ENCODE results near the gene CAMP.

CAMP gene

GRCh38 chr3:48215876-48216275 lies 7.4 kb upstream of the CAMP start (continued):
- TF ChIP-seq TSHZ2 (CRISPR knock-in tag; IDR thresholded peaks at IDR 0.05) (no peak), CSRNP3 (CRISPR knock-in tag; IDR thresholded peaks at IDR 0.05) (no peak), PPARA (CRISPR knock-in tag; IDR thresholded peaks at IDR 0.05; ENCODE audit: borderline replicate concordance) (no peak)

GRCh38 chr3:48217449-48217848 lies 5.8 kb upstream of the CAMP start:
- TF ChIP-seq ZNF565 (CRISPR knock-in tag; conservative IDR thresholded peaks at IDR 0.05; ENCODE audit: low read depth) (no peak), BACH2 (CRISPR knock-in tag; IDR thresholded peaks at IDR 0.05; ENCODE audit: borderline replicate concordance) (no peak), ZNF70 (CRISPR knock-in tag; IDR thresholded peaks at IDR 0.05) (no peak), POU6F1 (CRISPR knock-in tag; IDR thresholded peaks at IDR 0.05; ENCODE audit: borderline replicate concordance, low read depth) (no peak), CSDC2 (CRISPR knock-in tag; IDR thresholded peaks at IDR 0.05) (no peak), ISL1 (CRISPR knock-in tag; IDR thresholded peaks at IDR 0.05) (no peak), RARB (CRISPR knock-in tag; IDR thresholded peaks at IDR 0.05) (no peak), SNAI2 (CRISPR knock-in tag; IDR thresholded peaks at IDR 0.05) (no peak), ZFP3 (CRISPR knock-in tag; IDR thresholded peaks at IDR 0.05) (no peak), PATZ1 (CRISPR knock-in tag; IDR thresholded peaks at IDR 0.05; ENCODE audit: borderline replicate concordance) (no peak), ARNTL (CRISPR knock-in tag; IDR thresholded peaks at IDR 0.05; ENCODE audit: borderline replicate concordance, low read depth) (no peak), PPARA (CRISPR knock-in tag; IDR thresholded peaks at IDR 0.05; ENCODE audit: borderline replicate concordance) (no peak), CSRNP3 (CRISPR knock-in tag; IDR thresholded peaks at IDR 0.05) (no peak), TCF4 (CRISPR knock-in tag; IDR thresholded peaks at IDR 0.05; ENCODE audit: borderline replicate concordance) (no peak), ESRRG (CRISPR knock-in tag; IDR thresholded peaks at IDR 0.05) (no peak)
- ATAC-seq: no peak; the same call in 2 of the 3 replicates

GRCh38 chr3:48218537-48218936 lies 4.8 kb upstream of the CAMP start:
- no peak for ATAC-seq
- TF ChIP-seq POU6F1 (CRISPR knock-in tag; IDR thresholded peaks at IDR 0.05; ENCODE audit: borderline replicate concordance, low read depth) (no peak), TSHZ2 (CRISPR knock-in tag; IDR thresholded peaks at IDR 0.05) (no peak), TOX (CRISPR knock-in tag; IDR thresholded peaks at IDR 0.05; ENCODE audit: borderline replicate concordance) (no peak), GLIS3 (CRISPR knock-in tag; IDR thresholded peaks at IDR 0.05) (no peak), ZNF70 (CRISPR knock-in tag; IDR thresholded peaks at IDR 0.05) (no peak), OSR1 (CRISPR knock-in tag; IDR thresholded peaks at IDR 0.05) (no peak), CSRNP3 (CRISPR knock-in tag; IDR thresholded peaks at IDR 0.05) (no peak), PATZ1 (CRISPR knock-in tag; IDR thresholded peaks at IDR 0.05; ENCODE audit: borderline replicate concordance) (no peak), TCF4 (CRISPR knock-in tag; IDR thresholded peaks at IDR 0.05; ENCODE audit: borderline replicate concordance) (no peak), ARNTL (CRISPR knock-in tag; IDR thresholded peaks at IDR 0.05; ENCODE audit: borderline replicate concordance, low read depth) (no peak)
